Prostate gland (tissue), 2 donors: ENCODE data around the gene UBE2O.
A peak's percentile ranks its signal among the peaks of the same experiment; 100 is the strongest.

Experiments used
- POLR2A ChIP-seq: fragments of 450-650 bp; IDR thresholded peaks from one replicate; pipeline ENCODE4 v1.6.1; 2016; ENCODE audit warnings: antibody characterized with exemption, mild to moderate bottlenecking
- POLR2AphosphoS5 ChIP-seq: sonication (generic); formaldehyde crosslinking; IDR thresholded peaks from one replicate; pipeline ENCODE4 v1.6.1; 2017; ENCODE audit warnings: antibody characterized with exemption
- TF ChIP-seq, protein P1 (sequence below), 4 experiments: fragments of 200-600 bp in 2 of 4; fragments of 450-650 bp in 2 of 4; sonication (generic) in 2 of 4; IDR thresholded peaks; 1 replicate in 3 of 4; 2 replicates in 1 of 4; pipeline ENCODE4 v1.5.1; 2016 to 2019; ENCODE audit warnings: antibody characterized with exemption in 4 of 4, mild to moderate bottlenecking in 2 of 4, moderate library complexity in 2 of 4

DNA sequence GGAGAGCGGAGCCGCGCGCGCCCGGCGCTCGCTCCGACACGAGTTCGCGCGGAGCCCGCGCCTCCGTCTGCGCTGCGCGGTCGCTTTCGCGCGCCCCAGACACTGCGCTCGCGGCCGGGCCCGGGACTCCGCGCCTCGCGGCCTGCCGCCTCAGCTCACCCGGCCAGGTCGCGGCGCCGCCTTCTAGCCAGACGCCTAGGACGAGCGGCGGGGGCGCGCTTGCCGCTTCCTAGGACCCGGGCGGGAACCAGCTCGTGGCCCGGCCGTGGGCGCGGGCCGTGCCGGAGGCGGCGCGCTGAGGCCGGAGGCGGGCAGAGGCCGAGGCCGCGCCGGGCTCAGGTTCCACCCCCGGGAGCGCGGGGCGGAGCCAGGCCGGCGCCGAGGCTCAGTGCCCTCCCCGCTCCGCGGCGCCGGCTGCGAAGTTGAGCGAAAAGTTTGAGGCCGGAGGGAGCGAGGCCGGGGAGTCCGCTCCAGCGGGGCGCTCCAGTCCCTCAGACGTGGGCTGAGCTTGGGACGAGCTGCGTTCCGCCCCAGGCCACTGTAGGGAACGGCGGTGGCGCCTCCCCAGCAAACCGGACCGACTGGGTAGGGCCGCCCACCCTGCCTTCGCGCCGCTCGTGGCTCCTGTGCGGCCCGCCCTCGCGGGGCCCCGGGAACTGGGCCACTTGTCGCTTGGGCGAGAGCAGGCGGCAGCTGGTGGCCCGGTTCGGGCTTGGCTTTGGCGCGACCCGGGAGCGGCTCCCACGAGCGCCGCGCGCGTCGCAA, 68.5 kb downstream of the UBE2O start, which contains the start of gene SPHK1:
- TF ChIP-seq, protein P1, sequence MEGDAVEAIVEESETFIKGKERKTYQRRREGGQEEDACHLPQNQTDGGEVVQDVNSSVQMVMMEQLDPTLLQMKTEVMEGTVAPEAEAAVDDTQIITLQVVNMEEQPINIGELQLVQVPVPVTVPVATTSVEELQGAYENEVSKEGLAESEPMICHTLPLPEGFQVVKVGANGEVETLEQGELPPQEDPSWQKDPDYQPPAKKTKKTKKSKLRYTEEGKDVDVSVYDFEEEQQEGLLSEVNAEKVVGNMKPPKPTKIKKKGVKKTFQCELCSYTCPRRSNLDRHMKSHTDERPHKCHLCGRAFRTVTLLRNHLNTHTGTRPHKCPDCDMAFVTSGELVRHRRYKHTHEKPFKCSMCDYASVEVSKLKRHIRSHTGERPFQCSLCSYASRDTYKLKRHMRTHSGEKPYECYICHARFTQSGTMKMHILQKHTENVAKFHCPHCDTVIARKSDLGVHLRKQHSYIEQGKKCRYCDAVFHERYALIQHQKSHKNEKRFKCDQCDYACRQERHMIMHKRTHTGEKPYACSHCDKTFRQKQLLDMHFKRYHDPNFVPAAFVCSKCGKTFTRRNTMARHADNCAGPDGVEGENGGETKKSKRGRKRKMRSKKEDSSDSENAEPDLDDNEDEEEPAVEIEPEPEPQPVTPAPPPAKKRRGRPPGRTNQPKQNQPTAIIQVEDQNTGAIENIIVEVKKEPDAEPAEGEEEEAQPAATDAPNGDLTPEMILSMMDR (IDR thresholded peaks at IDR 0.05) = peak in 1 of 4 experiments; percentile 4
- TF ChIP-seq POLR2A (peak; percentile 37), POLR2AphosphoS5 (no peak)
